ENCODE results near the gene POLR3G. TPM values are rescaled to one million over a fixed set of nuclear protein-coding genes. Genes with fewer than 3 reads are reported as not detected.

Gene POLR3G
- total and polyA plus RNA-seq, 11 donors: 0.30 to 1.6 (median 0.62) TPM

- H3K9me3 ChIP-seq: no peaks in the 10 kb centered on the region
- H3K4me3 ChIP-seq: no peak overlapping the region
- H3K27me3 ChIP-seq: peaks cover 0 to 21% (median 0%) of the 10 kb centered on the region in 9 donors
- H3K36me3 ChIP-seq: no peaks in the 10 kb centered on the region
- 63 to 70% (median 69%) methylated on average over 2 of the region's 2 CpGs for WGBS, 4 donors
- H3K27ac ChIP-seq: no peak overlapping the region
- no peak for TF ChIP-seq POLR2A (IDR thresholded peaks at IDR 0.05)
- TF ChIP-seq, protein P1, sequence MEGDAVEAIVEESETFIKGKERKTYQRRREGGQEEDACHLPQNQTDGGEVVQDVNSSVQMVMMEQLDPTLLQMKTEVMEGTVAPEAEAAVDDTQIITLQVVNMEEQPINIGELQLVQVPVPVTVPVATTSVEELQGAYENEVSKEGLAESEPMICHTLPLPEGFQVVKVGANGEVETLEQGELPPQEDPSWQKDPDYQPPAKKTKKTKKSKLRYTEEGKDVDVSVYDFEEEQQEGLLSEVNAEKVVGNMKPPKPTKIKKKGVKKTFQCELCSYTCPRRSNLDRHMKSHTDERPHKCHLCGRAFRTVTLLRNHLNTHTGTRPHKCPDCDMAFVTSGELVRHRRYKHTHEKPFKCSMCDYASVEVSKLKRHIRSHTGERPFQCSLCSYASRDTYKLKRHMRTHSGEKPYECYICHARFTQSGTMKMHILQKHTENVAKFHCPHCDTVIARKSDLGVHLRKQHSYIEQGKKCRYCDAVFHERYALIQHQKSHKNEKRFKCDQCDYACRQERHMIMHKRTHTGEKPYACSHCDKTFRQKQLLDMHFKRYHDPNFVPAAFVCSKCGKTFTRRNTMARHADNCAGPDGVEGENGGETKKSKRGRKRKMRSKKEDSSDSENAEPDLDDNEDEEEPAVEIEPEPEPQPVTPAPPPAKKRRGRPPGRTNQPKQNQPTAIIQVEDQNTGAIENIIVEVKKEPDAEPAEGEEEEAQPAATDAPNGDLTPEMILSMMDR (IDR thresholded peaks at IDR 0.05): no peak
- H3K4me1 ChIP-seq: no peaks in the 10 kb centered on the region
- DNase-seq (no peak), ATAC-seq (no peak)
- intact Hi-C loops (cut with DNase I): no loop called here
These were observed 70.8 kb downstream of the POLR3G start for GRCh38 chr5:90545511-90545910.

- Histone ChIP-seq H3K27me3 (peaks cover 0 to 21% (median 0%) of the 10 kb centered on the region in 9 donors), H3K36me3 (no peaks in the 10 kb centered on the region), H3K27ac (no peak overlapping the region), H3K4me1 (no peaks in the 10 kb centered on the region), H3K4me3 (no peak overlapping the region), H3K9me3 (no peaks in the 10 kb centered on the region)
- TF ChIP-seq, protein P1 (IDR thresholded peaks at IDR 0.05): no peak
- TF ChIP-seq POLR2A (IDR thresholded peaks at IDR 0.05): no peak
- 83 to 87% (median 85%) methylated on average over 4 of the region's 4 CpGs for WGBS, 4 donors
- intact Hi-C loops (cut with DNase I): no loop called here
- ATAC-seq (no peak), DNase-seq (no peak)
These were observed 71.7 kb downstream of the POLR3G start for GRCh38 chr5:90546216-90546837.

DNA sequence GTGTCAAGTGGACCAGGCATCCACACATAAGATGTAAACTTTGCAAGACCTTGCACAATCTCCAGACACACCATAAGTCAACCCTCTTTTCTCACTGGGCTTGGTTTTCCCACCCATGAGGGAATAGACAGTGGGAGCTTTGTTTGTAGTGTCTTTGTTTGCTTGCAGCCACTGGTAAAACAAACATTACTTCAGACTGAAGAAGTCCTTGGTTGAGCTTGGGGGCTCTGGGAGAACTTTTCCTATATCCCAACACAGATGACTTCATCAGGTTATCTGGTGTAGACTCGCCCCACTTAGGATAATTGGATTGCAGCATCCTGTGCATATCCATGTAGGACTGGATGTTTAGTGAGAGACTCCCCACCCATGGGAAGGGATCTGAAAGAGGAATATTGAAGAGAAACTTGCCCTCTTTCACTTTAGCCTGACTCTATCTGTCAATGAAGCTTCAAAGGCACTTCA is 72.4 kb downstream of the POLR3G start:
- DNase-seq: no peak
- Histone ChIP-seq H3K36me3 (no peaks in the 10 kb centered on the region), H3K27me3 (peaks cover 0 to 19% (median 0%) of the 10 kb centered on the region in 9 donors), H3K4me3 (no peak overlapping the region), H3K27ac (no peak overlapping the region), H3K9me3 (no peaks in the 10 kb centered on the region), H3K4me1 (no peaks in the 10 kb centered on the region)
- no peak for TF ChIP-seq POLR2A (IDR thresholded peaks at IDR 0.05)
- TF ChIP-seq, protein P1 (IDR thresholded peaks at IDR 0.05): no peak
- ATAC-seq: no peak
- 40 to 64% (median 46%) methylated on average over 1 of the region's 1 CpG for WGBS, 4 donors
- intact Hi-C loops (cut with DNase I): no loop called here

GRCh38 chr5:90548069-90548593 is 73.5 kb downstream of the POLR3G start:
- H3K27me3 ChIP-seq: peaks cover 0 to 25% (median 0%) of the 10 kb centered on the region in 9 donors
- peak overlapping the region in 1 of 12 donors; percentile 1 for H3K4me3 ChIP-seq
- 27 to 40% (median 29%) methylated on average over 5 of the region's 5 CpGs for WGBS, 4 donors
- H3K27ac ChIP-seq: no peak overlapping the region
- intact Hi-C loops (cut with DNase I): no loop called here
- no peaks in the 10 kb centered on the region for H3K4me1 ChIP-seq
- ATAC-seq (peak; percentile 61 to 85 (median 76)), DNase-seq (peak in 2 of 5 donors; percentile 28 to 45)
- H3K9me3 ChIP-seq: no peaks in the 10 kb centered on the region
- H3K36me3 ChIP-seq: no peaks in the 10 kb centered on the region
- no peak for TF ChIP-seq POLR2A (IDR thresholded peaks at IDR 0.05)
- TF ChIP-seq, protein P1 (IDR thresholded peaks at IDR 0.05): no peak

Data from heart left ventricle (tissue), 16 donors.